ENCODE data around the gene MKX.

MKX gene

DNA sequence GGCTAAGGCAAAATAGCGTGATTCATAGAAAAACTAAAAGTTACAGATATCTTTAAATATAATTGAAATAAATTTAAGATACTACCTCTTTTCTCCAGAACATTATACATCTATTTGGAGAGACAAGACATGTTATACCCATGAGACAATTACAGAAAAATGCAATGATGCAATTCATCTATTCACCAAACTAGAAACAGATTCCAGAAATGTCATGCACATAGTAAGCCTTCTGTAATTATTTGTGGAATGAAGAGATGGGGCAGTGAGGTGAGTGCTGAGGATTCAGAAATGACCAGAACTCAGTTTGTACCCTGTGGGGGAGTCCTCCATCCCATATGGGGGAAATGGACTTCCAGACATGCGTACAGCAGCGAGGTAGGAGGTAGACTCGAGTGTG, 99.4 kb downstream of the MKX start:
- no peak for DNase-seq

DNA sequence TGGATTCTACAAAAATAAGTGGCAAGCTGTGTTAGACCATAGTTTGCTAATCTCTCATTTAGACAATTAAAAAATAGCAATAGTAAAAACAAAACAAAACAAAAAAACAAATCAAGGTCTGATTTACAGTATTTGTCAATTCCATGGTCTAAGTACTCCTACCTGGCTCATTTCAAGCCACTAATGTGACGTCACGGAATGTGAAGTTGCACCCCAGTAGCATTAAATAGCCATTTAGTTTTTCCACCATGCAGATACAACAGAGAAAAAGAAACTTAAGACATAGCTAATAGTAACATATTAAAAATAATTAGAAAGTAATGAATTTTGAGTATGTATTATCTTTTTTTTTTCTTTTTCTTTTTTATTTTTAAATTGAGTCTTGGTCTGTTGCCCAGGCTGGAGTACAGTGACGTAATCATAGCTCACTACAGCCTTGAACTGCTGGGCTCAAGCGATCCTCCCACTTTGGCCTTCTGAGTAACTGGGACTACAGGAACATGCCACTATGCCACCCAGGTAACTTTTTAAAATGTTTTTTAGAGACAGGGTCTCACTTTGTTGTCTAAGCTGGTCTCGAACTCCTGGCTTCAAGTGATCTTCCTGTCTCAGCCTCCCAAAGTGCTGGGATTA, 101.2 kb downstream of the MKX start:
- DNase-seq = no peak

- no peak for DNase-seq
Measured at GRCh38 chr10:27643301-27643700, 102.3 kb downstream of the MKX start.

DNA sequence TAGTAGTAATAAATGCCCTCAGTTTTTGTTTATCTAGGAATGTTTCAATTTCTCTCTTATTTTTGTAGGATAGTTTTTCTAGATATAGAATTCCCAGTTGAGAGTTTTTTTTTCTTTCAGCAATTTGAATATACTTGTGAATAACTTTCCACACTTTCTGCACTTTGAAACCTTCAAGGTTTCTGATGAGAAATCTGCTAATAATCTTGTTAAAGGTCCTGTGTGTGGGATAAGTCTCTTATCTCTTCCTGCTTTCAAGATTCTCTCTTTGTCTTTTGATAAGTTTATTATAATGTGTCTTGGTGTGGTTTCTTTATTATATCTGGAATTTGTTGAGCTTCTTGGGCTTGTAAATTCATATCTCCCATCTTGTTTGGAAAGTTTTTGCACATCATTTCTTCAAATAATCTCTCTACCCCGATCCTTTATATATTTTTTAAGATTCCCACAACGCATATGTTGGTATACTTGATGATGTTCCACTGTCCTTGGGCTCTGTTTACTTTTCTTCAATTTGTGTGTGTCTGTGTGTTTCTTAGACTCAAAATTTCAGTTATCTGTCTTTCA, 103.5 kb downstream of the MKX start:
- no peak for DNase-seq

DNA sequence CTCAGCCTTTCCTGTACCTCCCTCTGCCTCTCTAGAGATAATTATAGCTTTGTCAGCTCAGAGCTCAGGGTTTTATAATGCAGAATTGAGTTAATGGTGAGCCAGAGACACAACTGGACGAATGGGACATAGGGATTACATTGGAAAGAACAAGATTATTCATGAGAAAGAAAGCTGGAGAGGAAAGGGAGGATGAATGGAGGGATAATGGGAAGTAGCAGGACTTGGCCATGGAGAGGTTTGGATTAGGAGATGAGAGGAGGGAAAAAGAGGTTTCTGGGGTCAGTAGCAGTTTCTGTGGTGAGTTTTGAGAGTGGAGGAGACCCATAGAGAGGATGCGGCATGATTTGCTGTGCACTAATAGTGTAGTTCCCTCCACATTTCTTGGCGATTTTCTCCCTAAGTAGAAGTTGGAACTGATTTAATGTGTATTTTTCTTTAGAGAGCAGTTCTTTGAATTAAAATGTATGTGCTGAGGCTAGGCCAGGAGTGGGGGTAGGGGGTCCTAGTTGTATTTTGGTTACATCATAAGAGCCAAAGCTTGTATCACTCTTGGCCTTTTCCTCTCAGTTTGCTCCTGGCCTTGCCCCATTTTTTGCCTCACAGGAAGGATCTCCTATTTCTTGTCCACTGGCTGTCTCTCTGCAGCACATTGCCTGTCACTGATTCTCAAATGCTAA, 107.4 kb downstream of the MKX start:
- DNase-seq = no peak

- DNase-seq = no peak
Measured at GRCh38 chr10:27637601-27638000, 108.0 kb downstream of the MKX start.

GRCh38 chr10:27636816-27637215, 108.8 kb downstream of the MKX start:
- no peak for DNase-seq

GRCh38 chr10:27635699-27636270, 109.8 kb downstream of the MKX start:
- no peak for DNase-seq

DNA sequence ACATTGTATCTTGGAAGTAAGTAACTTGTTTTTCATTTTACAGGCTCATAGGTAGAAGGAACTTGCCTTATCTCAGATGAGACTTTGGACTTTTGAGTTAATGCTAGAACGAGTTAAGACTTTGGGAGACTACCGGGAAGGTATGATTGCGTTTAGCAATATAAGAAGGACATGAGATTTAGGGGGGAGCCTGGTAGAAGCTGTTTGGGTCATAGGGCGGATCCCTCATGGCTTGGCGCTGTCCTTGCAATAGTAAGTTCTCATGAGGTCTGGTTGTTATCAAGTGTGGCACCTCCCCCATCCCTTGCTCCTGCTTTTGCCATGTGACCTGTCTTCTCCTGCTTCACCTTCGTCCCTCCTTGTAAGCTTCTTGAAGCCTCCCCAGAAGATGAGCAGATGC, 110.3 kb downstream of the MKX start:
- DNase-seq = no peak

- DNase-seq = no peak
Measured at GRCh38 chr10:27628621-27629020, 117.0 kb downstream of the MKX start.

GRCh38 chr10:27626890-27627289, 118.7 kb downstream of the MKX start:
- no peak for DNase-seq

GRCh38 chr10:27625452-27626211, 120.0 kb downstream of the MKX start:
- DNase-seq = no peak

GRCh38 chr10:27624941-27625340, 120.7 kb downstream of the MKX start:
- no peak for DNase-seq
